Hypothalamus (tissue), 51 donors: ENCODE data around the gene P2RX6.
A peak's percentile ranks its signal among the peaks of the same experiment; 100 is the strongest.

Source experiments
- DNase-seq, 51 donors: peaks; one replicate each; lab custom pipeline; 2025; lab: John Stamatoyannopoulos, UW

Gene P2RX6

DNA sequence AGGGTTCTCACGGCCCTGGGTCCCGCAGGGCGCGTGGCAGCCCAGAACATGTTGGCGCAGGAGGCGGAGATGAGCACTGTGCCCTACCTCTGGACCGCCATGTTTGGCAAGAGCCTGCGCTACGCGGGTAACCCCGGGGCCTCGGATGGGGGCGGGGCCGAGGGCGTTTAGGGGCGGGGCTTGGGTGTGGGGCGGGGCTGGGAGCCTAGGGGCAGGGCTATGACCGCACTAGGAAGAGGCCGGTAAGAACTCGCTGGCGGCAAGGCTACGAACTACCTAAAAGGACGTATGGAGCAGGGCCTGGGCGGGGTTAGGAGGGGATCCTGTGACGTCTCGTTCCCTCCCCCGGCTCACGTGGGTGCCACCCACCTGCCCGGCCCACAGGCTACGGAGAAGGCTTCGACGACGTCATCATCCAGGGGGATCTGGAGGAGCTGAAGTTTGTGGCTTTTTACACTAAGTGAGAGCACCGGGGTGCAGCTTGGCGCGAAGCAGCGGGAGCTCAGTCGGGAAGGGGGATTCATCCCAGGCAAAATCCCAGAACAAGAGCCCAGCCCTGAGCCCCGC, 35.6 kb upstream of the P2RX6 start:
- peak in 24 of 51 donors; percentile 6 to 67 (median 41) for DNase-seq

GRCh38 chr22:20979940-20980453, 35.0 kb upstream of the P2RX6 start:
- no peak for DNase-seq

- no peak for DNase-seq
Measured at GRCh38 chr22:20980523-20980922, 34.4 kb upstream of the P2RX6 start.

- no peak for DNase-seq
Measured at GRCh38 chr22:20980938-20981722, 33.8 kb upstream of the P2RX6 start.

DNA sequence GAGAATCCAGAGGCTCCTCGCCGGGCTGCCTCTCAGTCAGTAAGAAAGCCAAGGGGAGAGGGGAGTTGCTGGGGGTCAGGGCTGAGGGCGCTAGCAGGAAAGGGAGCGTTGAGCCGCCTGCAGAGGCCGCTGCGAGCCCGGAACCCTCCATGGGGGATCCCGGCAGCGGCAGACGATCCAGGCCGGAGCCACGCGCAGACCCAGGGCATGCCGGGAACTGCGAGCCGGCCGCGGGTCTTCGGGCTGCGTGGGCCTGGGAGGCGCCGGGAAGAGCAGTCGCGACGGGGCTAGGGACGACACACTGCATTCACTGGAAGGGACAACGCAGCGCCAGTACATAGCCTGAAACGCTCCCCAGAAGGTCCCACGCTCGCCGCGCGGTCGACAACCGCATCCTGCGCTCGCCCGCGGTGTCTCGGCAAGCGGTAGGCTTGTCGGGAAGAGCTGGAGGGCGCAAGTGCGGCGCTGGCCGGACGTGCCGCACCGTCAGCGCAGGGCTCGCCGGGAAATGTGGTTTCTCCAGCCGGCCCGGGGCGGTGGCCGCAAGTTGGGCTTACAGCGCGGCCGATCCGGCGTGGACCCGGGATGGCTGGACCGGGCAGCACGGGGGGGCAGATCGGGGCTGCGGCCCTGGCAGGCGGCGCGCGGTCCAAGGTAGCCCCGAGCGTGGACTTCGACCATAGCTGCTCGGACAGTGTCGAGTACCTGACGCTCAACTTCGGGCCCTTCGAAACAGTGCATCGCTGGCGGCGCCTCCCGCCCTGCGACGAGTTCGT, 33.0 kb upstream of the P2RX6 start, which contains the start of gene LZTR1:
Gene LZTR1 (plus strand): TSS at position 511 of the 776 bp plus-strand sequence. CDS start 75 bp downstream, at position 586.
- peak; percentile 66 to 97 (median 86) for DNase-seq

- no peak for DNase-seq
Measured at GRCh38 chr22:20982563-20982882, 32.4 kb upstream of the P2RX6 start.

- DNase-seq = no peak
Measured at GRCh38 chr22:20983081-20983771, 31.7 kb upstream of the P2RX6 start.

DNA sequence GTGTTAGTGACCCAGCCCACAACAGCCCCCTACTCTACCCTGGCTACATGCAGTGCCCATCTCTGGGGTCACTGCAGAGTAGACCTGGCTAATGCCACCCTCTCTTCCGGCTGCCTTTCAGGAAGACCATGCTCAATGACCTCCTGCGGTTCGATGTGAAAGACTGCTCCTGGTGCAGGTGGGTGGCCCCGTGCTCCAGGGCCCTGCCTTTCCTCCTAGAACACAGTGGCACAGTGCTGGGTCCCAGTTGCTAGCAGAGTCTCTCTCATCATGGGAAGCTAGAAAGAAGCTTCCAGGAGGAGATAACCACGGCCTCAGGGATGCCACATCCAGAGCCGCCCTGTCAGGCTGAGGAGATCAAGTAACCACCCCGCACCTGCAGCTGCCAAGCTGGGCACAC, 29.2 kb upstream of the P2RX6 start:
- no peak for DNase-seq

GRCh38 chr22:20986365-20986764, 28.6 kb upstream of the P2RX6 start:
- no peak for DNase-seq

GRCh38 chr22:20987375-20987774, 27.6 kb upstream of the P2RX6 start:
- no peak for DNase-seq

DNA sequence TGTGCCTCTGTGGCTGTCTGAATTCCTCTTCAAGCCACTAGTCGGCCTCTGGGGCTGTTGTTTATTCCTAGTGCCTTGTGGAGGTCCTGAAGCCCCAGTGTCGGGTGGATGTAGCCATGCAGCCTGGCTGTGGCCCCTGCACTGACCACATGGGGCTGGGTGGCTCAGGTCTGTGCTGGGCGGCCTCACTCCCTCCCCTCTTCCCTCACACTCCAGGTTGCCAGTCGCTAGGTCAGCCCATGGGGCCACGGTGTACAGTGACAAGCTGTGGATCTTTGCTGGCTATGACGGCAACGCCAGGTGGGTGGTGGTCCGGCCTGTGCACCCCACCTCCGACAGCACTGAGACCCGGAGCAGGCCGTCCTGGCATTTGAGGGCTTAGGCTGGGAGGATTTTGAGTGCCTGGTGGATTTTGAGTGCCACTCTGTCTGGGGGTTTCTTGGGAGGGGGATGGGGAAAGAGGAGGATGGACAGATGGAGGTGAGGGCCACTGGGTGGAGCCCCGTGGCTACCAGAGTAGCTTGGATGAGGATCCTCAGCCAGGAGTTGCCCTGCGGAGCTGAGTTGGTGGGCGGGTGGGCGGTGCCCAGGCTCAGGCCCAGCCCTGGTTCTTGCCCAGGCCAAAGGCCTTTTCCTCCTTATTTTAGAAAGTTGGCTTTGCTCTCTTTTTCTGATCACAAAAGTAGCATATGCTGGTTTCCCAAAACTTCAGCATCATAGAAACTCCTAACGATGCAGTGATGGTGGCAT, 26.2 kb upstream of the P2RX6 start:
- no peak for DNase-seq

DNA sequence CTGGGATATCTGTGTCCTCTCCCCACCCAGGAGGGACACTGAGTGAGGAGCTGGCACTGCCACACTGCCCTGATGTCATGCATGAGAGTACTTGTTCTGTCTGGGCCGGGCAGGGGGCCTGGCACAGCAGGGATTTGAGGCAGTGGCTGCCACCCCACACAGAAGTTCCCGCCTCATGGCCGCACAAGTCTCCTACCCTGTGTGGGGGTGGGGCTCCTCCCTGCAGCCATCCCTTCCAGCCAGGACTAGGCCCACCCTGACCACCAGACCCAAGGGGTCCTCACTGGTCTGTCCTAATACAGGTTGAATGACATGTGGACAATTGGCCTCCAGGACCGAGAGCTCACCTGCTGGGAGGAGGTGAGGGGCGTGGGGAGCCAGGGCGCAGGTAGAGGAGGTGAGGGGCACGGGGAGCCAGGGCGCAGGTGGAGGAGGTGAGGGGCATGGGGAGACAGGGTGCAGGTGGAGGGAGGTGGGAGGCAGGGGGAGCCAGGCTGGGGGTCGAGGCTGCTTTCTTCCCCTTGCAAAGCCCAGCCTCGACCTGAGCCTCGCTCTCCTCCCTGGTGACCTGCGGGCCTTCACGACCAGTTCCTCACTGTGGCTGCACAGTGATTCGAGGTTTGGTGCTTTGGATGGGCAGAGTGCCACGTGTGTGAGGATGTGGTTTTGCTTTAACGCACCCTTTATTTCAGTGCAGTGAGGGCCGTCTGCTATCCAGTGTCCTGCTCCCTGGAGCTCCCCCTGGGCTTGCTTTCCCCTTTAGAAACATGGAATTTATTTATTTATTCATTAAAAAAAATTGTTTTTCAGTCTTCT, 25.4 kb upstream of the P2RX6 start:
- no peak for DNase-seq

DNA sequence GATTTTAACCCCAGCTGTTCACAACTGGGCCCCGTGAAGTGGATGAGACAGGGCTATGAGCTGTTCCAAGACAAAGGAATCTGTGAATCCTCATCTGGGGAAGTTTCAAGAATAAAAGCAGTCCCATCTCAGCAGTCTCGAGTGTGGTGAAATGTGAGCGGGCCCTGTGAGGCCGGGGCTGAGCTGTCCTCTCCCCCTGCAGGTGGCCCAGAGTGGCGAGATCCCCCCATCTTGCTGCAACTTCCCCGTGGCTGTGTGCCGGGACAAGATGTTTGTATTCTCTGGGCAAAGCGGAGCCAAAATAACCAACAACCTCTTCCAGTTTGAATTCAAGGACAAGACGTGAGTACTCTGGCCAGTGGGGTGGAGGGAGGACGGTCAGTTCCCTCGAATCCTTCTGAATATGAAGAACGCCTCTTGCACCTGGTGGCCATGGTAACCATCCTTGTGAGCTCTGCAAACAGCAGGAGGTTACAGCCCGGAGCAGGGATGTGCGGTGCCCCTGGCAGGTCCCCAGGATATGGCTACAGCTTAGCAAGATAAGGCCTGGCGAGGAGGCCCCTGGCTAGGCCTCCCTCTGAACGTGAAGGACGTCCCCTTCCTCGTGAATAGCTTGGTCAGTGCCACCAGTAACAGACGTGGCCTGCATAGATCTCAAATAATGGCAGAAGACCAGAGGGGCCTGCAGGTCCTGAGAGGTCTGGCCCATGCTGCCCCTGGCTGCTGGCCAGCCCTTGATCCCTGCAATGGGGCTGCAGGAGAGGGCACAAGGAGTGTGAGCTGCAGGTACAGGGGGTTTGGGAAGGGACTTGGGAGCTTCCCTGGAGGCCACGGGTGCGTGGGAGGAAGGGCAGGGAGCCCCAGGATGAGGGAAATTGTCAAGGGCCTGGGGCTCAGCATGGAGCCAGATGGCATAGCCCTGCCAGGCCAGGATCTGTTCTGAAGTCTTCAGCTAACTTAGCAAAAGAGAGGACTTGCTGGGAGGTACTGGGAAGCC, 24.5 kb upstream of the P2RX6 start:
- DNase-seq = no peak

GRCh38 chr22:20991252-20992055, 23.5 kb upstream of the P2RX6 start:
- DNase-seq = no peak

DNA sequence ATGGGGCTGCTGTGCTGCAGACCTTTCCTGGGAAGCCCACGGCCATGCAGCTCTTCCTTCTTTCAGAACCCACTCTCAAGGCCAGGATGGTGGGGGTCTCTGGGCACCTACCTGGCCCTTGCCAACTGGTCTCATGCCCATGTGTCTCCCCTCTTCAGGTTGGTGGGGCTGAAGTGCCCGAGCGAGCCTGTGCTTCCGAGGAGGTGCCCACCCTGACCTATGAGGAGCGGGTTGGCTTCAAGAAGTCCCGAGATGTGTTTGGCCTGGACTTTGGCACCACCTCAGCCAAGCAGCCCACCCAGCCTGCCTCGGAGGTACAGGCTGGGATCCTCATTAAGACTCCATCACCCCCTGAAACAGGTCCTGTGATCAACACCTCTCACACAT, 22.9 kb upstream of the P2RX6 start:
- DNase-seq = no peak

- no peak for DNase-seq
Measured at GRCh38 chr22:20992456-20993303, 22.3 kb upstream of the P2RX6 start.
